WTC11 (cell line): ENCODE results near the gene PSMB11.
"Not testable (repeated sequence)": the region's sequence is repeated elsewhere in the genome, so short reads cannot be mapped to it uniquely, and the experiment has no call there.

Experiments used
- CREM ChIP-seq: sonication (generic); formaldehyde crosslinking; IDR thresholded peaks from 2 replicates; pipeline ENCODE4 v1.8.1; 2022; ENCODE audit warnings: mild to moderate bottlenecking, missing genetic modification reagents, moderate library complexity
- CTCF ChIP-seq: fragments of 200-600 bp; IDR thresholded peaks from 2 replicates; pipeline ENCODE4 v1.8.0; 2022; ENCODE audit warnings: antibody characterized with exemption
- ELF4 ChIP-seq: sonication (generic); formaldehyde crosslinking; IDR thresholded peaks from 2 replicates; pipeline ENCODE4 v1.8.1; 2022; ENCODE audit warnings: low read depth, mild to moderate bottlenecking, moderate library complexity, missing genetic modification reagents
- HMGXB4 ChIP-seq: sonication (generic); formaldehyde crosslinking; IDR thresholded peaks from 2 replicates; pipeline ENCODE4 v1.8.1; 2023; ENCODE audit warnings: mild to moderate bottlenecking, moderate library complexity, missing genetic modification reagents
- MAX ChIP-seq: sonication (generic); formaldehyde crosslinking; IDR thresholded peaks from 2 replicates; pipeline ENCODE4 v1.8.0; 2022; ENCODE audit warnings: mild to moderate bottlenecking, missing genetic modification reagents
- NR1H2 ChIP-seq: sonication (generic); formaldehyde crosslinking; IDR thresholded peaks from 2 replicates; pipeline ENCODE4 v1.9.0; 2021; ENCODE audit warnings: mild to moderate bottlenecking, moderate library complexity, missing genetic modification reagents
- PRDM15 ChIP-seq: sonication (generic); formaldehyde crosslinking; IDR thresholded peaks from 2 replicates; pipeline ENCODE4 v1.8.0; 2022; ENCODE audit warnings: missing genetic modification reagents
- RELA ChIP-seq: sonication (generic); formaldehyde crosslinking; IDR thresholded peaks from 2 replicates; pipeline ENCODE4 v1.8.1; 2022; ENCODE audit warnings: missing genetic modification reagents, mild to moderate bottlenecking, borderline replicate concordance
- SMAD3 ChIP-seq: sonication (generic); formaldehyde crosslinking; IDR thresholded peaks from 2 replicates; pipeline ENCODE4 v1.8.0; 2022; ENCODE audit warnings: missing genetic modification reagents, mild to moderate bottlenecking, borderline replicate concordance
- ZMAT4 ChIP-seq: fragments of 250-450 bp; sonication (Bioruptor Pico); IDR thresholded peaks from 2 replicates; pipeline ENCODE4 v1.9.0; 2021; ENCODE audit warnings: mild to moderate bottlenecking
- ZNF317 ChIP-seq: sonication (generic); formaldehyde crosslinking; IDR thresholded peaks from 2 replicates; pipeline ENCODE4 v1.8.1; 2023; ENCODE audit warnings: low read depth, mild to moderate bottlenecking, moderate library complexity, missing genetic modification reagents, borderline replicate concordance

- TF ChIP-seq RELA; CTCF; SMAD3; ZMAT4 (CRISPR knock-in tag); NR1H2 (CRISPR knock-in tag); ELF4 (CRISPR knock-in tag); HMGXB4 (CRISPR knock-in tag); CREM (CRISPR knock-in tag); ZNF317 (CRISPR knock-in tag); PRDM15; MAX: not testable (repeated sequence)
These were observed 37.7 kb upstream of the PSMB11 start for GRCh38 chr14:23004274-23004673.
